Suprapubic skin (tissue), 4 donors: Measurements from ENCODE around the gene MARCO. TPM values are rescaled to one million over a fixed set of nuclear protein-coding genes. Genes with fewer than 3 reads are reported as not detected.
"Not testable (repeated sequence)": the region's sequence is repeated elsewhere in the genome, so short reads cannot be mapped to it uniquely, and the experiment has no call there.

Experiments used
- DNase-seq, 2 donors: peaks; one replicate each; pipeline ENCODE4 v3.0.0-alpha.2; 2019; ENCODE audit warnings: low spot score in 2 of 2
- H3K27ac ChIP-seq: fragments of 200-600 bp; sonication (generic); one replicate; pipeline ENCODE4 v1.5.1; 2019
- H3K27me3 ChIP-seq: fragments of 200-600 bp; sonication (generic); one replicate; pipeline ENCODE4 v1.5.1; 2019
- H3K36me3 ChIP-seq: fragments of 200-600 bp; sonication (generic); one replicate; pipeline ENCODE4 v1.5.1; 2019
- H3K4me1 ChIP-seq: fragments of 200-600 bp; sonication (generic); one replicate; pipeline ENCODE4 v1.5.1; 2019
- H3K4me3 ChIP-seq: fragments of 200-600 bp; sonication (generic); one replicate; pipeline ENCODE4 v1.5.1; 2019; ENCODE audit warnings: mild to moderate bottlenecking
- H3K9me3 ChIP-seq: fragments of 200-600 bp; sonication (generic); one replicate; pipeline ENCODE4 v1.5.1; 2019
- EP300 ChIP-seq: sonication (generic); formaldehyde crosslinking; IDR thresholded peaks from one replicate; pipeline ENCODE4 v1.6.1; 2017; ENCODE audit warnings: antibody characterized with exemption
- POLR2A ChIP-seq, 2 donors: fragments of 450-650 bp; IDR thresholded peaks; one replicate each; pipeline ENCODE4 v1.6.1; 2017; ENCODE audit warnings: antibody characterized with exemption in 2 of 2, mild to moderate bottlenecking in 2 of 2, moderate library complexity in 2 of 2
- POLR2AphosphoS5 ChIP-seq, 3 donors: sonication (generic); formaldehyde crosslinking; IDR thresholded peaks; one replicate each; pipeline ENCODE4 v1.6.1; 2017; ENCODE audit warnings: antibody characterized with exemption in 3 of 3
- WGBS: methylation state at CpG from one replicate; pipeline ENCODE4 v1.1.5; 2018; 5-methylcytosine and 5-hydroxymethylcytosine counted together
- total RNA-seq, 4 donors: library from RNA; depleted of rRNA; stranded (reverse); fragments of >200 nt; gene quantifications; one replicate each; pipeline ENCODE4 v1.1.0, GENCODE V29; 2016
- TF ChIP-seq, protein P1 (sequence below), 2 donors: fragments of 200-600 bp in 1 of 2; fragments of 450-650 bp in 1 of 2; sonication (generic) in 1 of 2; IDR thresholded peaks; one replicate each; pipeline ENCODE4 v1.5.1; 2016 to 2019; ENCODE audit warnings: antibody characterized with exemption in 2 of 2, mild to moderate bottlenecking in 1 of 2, moderate library complexity in 1 of 2

MARCO gene
- total RNA-seq, 4 donors from 2014 or later, result 0.68 to 9.1 (median 1.3) TPM

DNA sequence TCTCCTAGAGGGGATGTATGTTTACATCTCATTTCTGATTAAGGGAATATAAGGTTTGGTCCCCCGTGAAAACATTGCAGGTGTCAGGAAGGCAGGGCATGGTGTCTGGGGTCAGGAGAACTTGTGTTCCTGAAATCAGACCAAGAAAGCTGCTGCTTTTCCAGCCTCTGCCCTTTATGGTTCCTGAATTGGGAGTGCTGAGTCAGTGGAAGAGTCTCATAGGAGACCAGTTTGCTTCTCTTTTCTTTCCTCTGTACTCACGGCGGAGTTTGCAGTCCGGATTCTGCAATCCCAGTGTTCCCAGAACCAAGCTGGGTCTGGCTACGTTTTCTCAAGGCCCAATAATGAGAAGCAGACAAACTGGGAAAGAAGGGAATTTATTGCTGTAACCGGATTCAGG lies 5.1 kb upstream of the MARCO start:
- no peak overlapping the region for H3K4me3 ChIP-seq
- 68% methylated on average over 6 of the region's 6 CpGs for WGBS
- no peak for DNase-seq
- H3K27ac ChIP-seq, result no peak overlapping the region
- peaks cover 14% of the 10 kb centered on the region for H3K9me3 ChIP-seq
- TF ChIP-seq POLR2A (IDR thresholded peaks at IDR 0.05) (no peak), EP300 (no peak), POLR2AphosphoS5 (IDR thresholded peaks at IDR 0.05) (no peak)
- TF ChIP-seq, protein P1, sequence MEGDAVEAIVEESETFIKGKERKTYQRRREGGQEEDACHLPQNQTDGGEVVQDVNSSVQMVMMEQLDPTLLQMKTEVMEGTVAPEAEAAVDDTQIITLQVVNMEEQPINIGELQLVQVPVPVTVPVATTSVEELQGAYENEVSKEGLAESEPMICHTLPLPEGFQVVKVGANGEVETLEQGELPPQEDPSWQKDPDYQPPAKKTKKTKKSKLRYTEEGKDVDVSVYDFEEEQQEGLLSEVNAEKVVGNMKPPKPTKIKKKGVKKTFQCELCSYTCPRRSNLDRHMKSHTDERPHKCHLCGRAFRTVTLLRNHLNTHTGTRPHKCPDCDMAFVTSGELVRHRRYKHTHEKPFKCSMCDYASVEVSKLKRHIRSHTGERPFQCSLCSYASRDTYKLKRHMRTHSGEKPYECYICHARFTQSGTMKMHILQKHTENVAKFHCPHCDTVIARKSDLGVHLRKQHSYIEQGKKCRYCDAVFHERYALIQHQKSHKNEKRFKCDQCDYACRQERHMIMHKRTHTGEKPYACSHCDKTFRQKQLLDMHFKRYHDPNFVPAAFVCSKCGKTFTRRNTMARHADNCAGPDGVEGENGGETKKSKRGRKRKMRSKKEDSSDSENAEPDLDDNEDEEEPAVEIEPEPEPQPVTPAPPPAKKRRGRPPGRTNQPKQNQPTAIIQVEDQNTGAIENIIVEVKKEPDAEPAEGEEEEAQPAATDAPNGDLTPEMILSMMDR (IDR thresholded peaks at IDR 0.05), result no peak
- H3K4me1 ChIP-seq, result no peaks in the 10 kb centered on the region
- H3K36me3 ChIP-seq, result no peaks in the 10 kb centered on the region
- no peaks in the 10 kb centered on the region for H3K27me3 ChIP-seq

DNA sequence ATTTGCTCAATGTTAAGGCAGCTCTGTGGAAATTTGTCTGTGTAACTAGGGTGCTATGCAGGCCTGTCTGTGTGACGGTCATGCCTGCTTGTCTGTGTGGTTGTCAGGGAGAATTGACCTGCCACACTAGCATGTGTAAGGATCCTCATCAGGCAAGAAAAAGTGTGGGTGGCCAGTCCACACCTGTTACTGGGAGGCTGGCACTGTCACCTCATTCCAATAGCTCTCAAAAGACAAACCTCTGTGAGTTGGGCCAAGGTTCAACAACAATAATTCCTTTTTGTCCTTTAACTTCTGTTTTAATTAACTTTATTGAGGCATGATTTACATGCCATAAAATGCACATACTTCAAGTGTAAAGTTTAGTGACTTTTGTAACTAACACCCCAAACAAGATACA lies 4.2 kb upstream of the MARCO start:
- Histone ChIP-seq H3K4me1 (no peaks in the 10 kb centered on the region), H3K4me3 (no peak overlapping the region), H3K27me3 (no peaks in the 10 kb centered on the region), H3K36me3 (no peaks in the 10 kb centered on the region), H3K9me3 (peaks cover 8% of the 10 kb centered on the region), H3K27ac (no peak overlapping the region)
- TF ChIP-seq, protein P1 (IDR thresholded peaks at IDR 0.05), result no peak
- TF ChIP-seq POLR2A (IDR thresholded peaks at IDR 0.05) (no peak), POLR2AphosphoS5 (IDR thresholded peaks at IDR 0.05) (no peak), EP300 (no peak)
- WGBS, result 92% methylated on average over 1 of the region's 1 CpG
- DNase-seq, result no peak

- no peak for TF ChIP-seq EP300
- Histone ChIP-seq H3K36me3 (no peaks in the 10 kb centered on the region), H3K4me3 (no peak overlapping the region), H3K27me3 (peaks cover 5% of the 10 kb centered on the region), H3K4me1 (no peaks in the 10 kb centered on the region), H3K9me3 (no peaks in the 10 kb centered on the region), H3K27ac (no peak overlapping the region)
- DNase-seq, result no peak
These were observed 2.0 kb upstream of the MARCO start for GRCh38 chr2:118939994-118940393.

GRCh38 chr2:118940486-118941120 lies 1.4 kb upstream of the MARCO start:
- TF ChIP-seq POLR2AphosphoS5 (IDR thresholded peaks at IDR 0.05) (no peak), POLR2A (IDR thresholded peaks at IDR 0.05) (no peak), EP300 (no peak)
- TF ChIP-seq, protein P1 (IDR thresholded peaks at IDR 0.05), result no peak
- no peak for DNase-seq
- no peak overlapping the region for H3K27ac ChIP-seq
- 57% methylated on average over 9 of the region's 9 CpGs for WGBS
- no peaks in the 10 kb centered on the region for H3K36me3 ChIP-seq
- no peaks in the 10 kb centered on the region for H3K9me3 ChIP-seq
- H3K4me1 ChIP-seq, result no peaks in the 10 kb centered on the region
- H3K4me3 ChIP-seq, result no peak overlapping the region
- peaks cover 5% of the 10 kb centered on the region for H3K27me3 ChIP-seq

GRCh38 chr2:118943286-118943685 lies 1.3 kb downstream of the MARCO start:
- Histone ChIP-seq H3K27ac (no peak overlapping the region), H3K9me3 (no peaks in the 10 kb centered on the region), H3K4me1 (no peaks in the 10 kb centered on the region), H3K36me3 (no peaks in the 10 kb centered on the region), H3K27me3 (peaks cover 5% of the 10 kb centered on the region), H3K4me3 (no peak overlapping the region)
- TF ChIP-seq EP300 (no peak), POLR2AphosphoS5 (IDR thresholded peaks at IDR 0.05) (no peak), POLR2A (IDR thresholded peaks at IDR 0.05) (no peak)
- TF ChIP-seq, protein P1 (IDR thresholded peaks at IDR 0.05), result no peak
- no peak for DNase-seq
- WGBS, result 31% methylated on average over 2 of the region's 2 CpGs

DNA sequence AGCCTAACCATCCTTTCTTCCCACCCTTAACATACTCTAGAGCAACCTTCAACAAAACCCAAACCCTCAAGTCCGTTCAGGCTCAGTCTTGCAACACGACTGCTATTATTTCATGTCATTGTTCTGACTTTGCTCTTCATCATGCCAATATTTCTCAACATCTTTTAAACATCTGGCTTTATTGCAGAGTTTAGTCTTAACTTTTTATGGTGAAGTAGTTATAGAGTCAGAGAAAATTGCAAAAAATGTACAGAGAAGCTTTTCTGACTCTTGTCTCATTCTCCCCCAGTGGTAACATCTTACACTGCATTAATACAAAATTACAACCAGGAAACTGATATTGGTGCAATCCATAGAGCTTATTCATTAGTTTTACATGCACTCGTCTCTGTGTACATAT lies 3.9 kb downstream of the MARCO start:
- Histone ChIP-seq H3K36me3 (no peaks in the 10 kb centered on the region), H3K27ac (no peak overlapping the region), H3K27me3 (peaks cover 5% of the 10 kb centered on the region), H3K9me3 (no peaks in the 10 kb centered on the region), H3K4me3 (no peak overlapping the region), H3K4me1 (no peaks in the 10 kb centered on the region)
- 42% methylated on average over 3 of the region's 3 CpGs for WGBS
- DNase-seq, result no peak
- TF ChIP-seq POLR2A (IDR thresholded peaks at IDR 0.05), result no peak
- TF ChIP-seq POLR2AphosphoS5 (IDR thresholded peaks at IDR 0.05), result no peak
- TF ChIP-seq, protein P1 (IDR thresholded peaks at IDR 0.05), result no peak
- TF ChIP-seq EP300, result no peak

- 62% methylated on average over 3 of the region's 3 CpGs for WGBS
- H3K4me1 ChIP-seq, H3K36me3 ChIP-seq, H3K9me3 ChIP-seq, H3K27me3 ChIP-seq, DNase-seq, H3K27ac ChIP-seq, H3K4me3 ChIP-seq: not testable (repeated sequence)
These were observed 6.3 kb downstream of the MARCO start for GRCh38 chr2:118948266-118948665.
